Keratinocyte (primary cell): Measurements from ENCODE around the gene CEMIP2. TPM values are rescaled to one million over a fixed set of nuclear protein-coding genes. Genes with fewer than 3 reads are reported as not detected.

ENCODE experiments used
- DNase-seq: peaks from one replicate; pipeline ENCODE4 v3.0.0-alpha.2; 2011; ENCODE audit warnings: low read depth, missing footprints, low spot score
- FAIRE-seq: peaks from 2 replicates; lab custom pipeline; 2011; peaks lifted over from hg19 to GRCh38; lab: Jason Lieb, UNC
- H2AFZ ChIP-seq: 2 replicates; pipeline ENCODE4 v1.6.0; 2012; ENCODE audit warnings: low read length, control low read depth, inconsistent platforms; ENCODE audit not compliant: control insufficient read depth
- H3K27ac ChIP-seq: 2 replicates; pipeline ENCODE4 v1.5.1; 2011; ENCODE audit warnings: low read length; ENCODE audit not compliant: control insufficient read depth, insufficient read depth
- H3K27me3 ChIP-seq: 3 replicates; pipeline ENCODE4 v1.6.0; 2011; ENCODE audit warnings: low read length; ENCODE audit not compliant: control insufficient read depth, insufficient read depth; ENCODE audit errors: extremely low read depth
- H3K36me3 ChIP-seq, 2 experiments: 2 replicates in 1 of 2; 3 replicates in 1 of 2; pipeline ENCODE4 v1.5.1; 2011; ENCODE audit warnings: low read length in 2 of 2, mild to moderate bottlenecking in 1 of 2; ENCODE audit not compliant: control insufficient read depth in 2 of 2, insufficient read depth in 2 of 2; ENCODE audit errors: extremely low read depth in 1 of 2
- H3K4me1 ChIP-seq: 3 replicates; pipeline ENCODE4 v1.5.1; 2011; ENCODE audit warnings: low read length; ENCODE audit not compliant: control insufficient read depth, insufficient read depth; ENCODE audit errors: extremely low read depth
- H3K4me2 ChIP-seq: 3 replicates; pipeline ENCODE4 v1.6.0; 2011; ENCODE audit warnings: low read depth, low read length; ENCODE audit not compliant: control insufficient read depth, insufficient read depth; ENCODE audit errors: extremely low read depth
- H3K4me3 ChIP-seq, 3 experiments: fragments of 200-600 bp in 1 of 3; sonication (generic) in 1 of 3; 2 replicates in 2 of 3; 3 replicates in 1 of 3; pipeline ENCODE4 v1.5.1; 2011 to 2016; ENCODE audit warnings: low read length in 3 of 3, mild to moderate bottlenecking in 3 of 3, control low read depth in 2 of 3, inconsistent platforms in 1 of 3, low read depth in 1 of 3, mixed read lengths in 1 of 3, mixed run types in 1 of 3, moderate library complexity in 1 of 3; ENCODE audit not compliant: control insufficient read depth in 2 of 3, insufficient read depth in 2 of 3; ENCODE audit errors: extremely low read depth in 1 of 3
- H3K79me2 ChIP-seq: 2 replicates; pipeline ENCODE4 v1.6.0; 2012; ENCODE audit warnings: low read length; ENCODE audit not compliant: control insufficient read depth, insufficient read depth
- H3K9ac ChIP-seq: 3 replicates; pipeline ENCODE4 v1.6.0; 2011; ENCODE audit warnings: low read length; ENCODE audit not compliant: control insufficient read depth, insufficient read depth; ENCODE audit errors: extremely low read depth
- H3K9me1 ChIP-seq: 3 replicates; pipeline ENCODE4 v1.6.0; 2011; ENCODE audit warnings: low read length; ENCODE audit not compliant: control insufficient read depth, insufficient read depth; ENCODE audit errors: extremely low read depth
- H3K9me3 ChIP-seq: 2 replicates; pipeline ENCODE4 v1.5.1; 2012; ENCODE audit warnings: low read depth, low read length; ENCODE audit not compliant: control insufficient read depth
- H4K20me1 ChIP-seq: 3 replicates; pipeline ENCODE4 v1.6.0; 2011; ENCODE audit warnings: low read length; ENCODE audit not compliant: control insufficient read depth, insufficient read depth; ENCODE audit errors: extremely low read depth
- CTCF ChIP-seq, 3 experiments: IDR thresholded peaks in 1 of 3; conservative IDR thresholded peaks in 1 of 3; optimal IDR thresholded peaks in 1 of 3; 2 replicates in 2 of 3; 3 replicates in 1 of 3; pipeline versions ENCODE3 to v1.5.1; 2011; ENCODE audit warnings: low read length in 3 of 3, mild to moderate bottlenecking in 3 of 3, moderate library complexity in 2 of 3, control low read depth in 1 of 3, inconsistent platforms in 1 of 3; ENCODE audit not compliant: insufficient read depth in 2 of 3; ENCODE audit errors: extremely low read depth in 1 of 3
- EZH2 ChIP-seq: IDR thresholded peaks from one replicate; pipeline ENCODE4 v1.6.1; 2012; ENCODE audit warnings: inconsistent platforms, mild to moderate bottlenecking, low read length, moderate library complexity
- dilution Hi-C: fragments of 300-500 bp; cut with MboI; formaldehyde crosslinking; loops from one replicate; pipeline ENCODE4 v1.7.0; 2020; ENCODE audit warnings: low sequenced_read_pairs; ENCODE audit not compliant: extremely low pct_ligation_motif_present
- polyA plus RNA-seq, 5 experiments: library from polyadenylated mRNA; depleted of rRNA in 3 of 5; stranded (reverse) in 3 of 5; stranded (forward) in 1 of 5; unstranded in 1 of 5; fragments of >200 nt; gene quantifications; 1 replicate in 1 of 5; 2 replicates in 3 of 5; 3 replicates in 1 of 5; pipeline versions ENCODE4 v1.2.1 to v1.2.3, GENCODE V29; 2011 to 2012; ENCODE audit warnings: missing spikeins in 2 of 5, low read depth in 1 of 5, low replicate concordance in 1 of 5

Gene CEMIP2
- polyA plus RNA-seq, 1 donor (not counting 4 experiments of a cell fraction or from before 2014, with no cell fraction given), result 47.7 TPM

GRCh38 chr9:71669284-71669995, 98.9 kb downstream of the CEMIP2 start:
- no peaks in the 10 kb centered on the region for H3K9me1 ChIP-seq
- DNase-seq, result no peak
- no peaks in the 10 kb centered on the region for H3K27me3 ChIP-seq
- dilution Hi-C loops, result no loop called here
- H3K4me1 ChIP-seq, result no peaks in the 10 kb centered on the region
- H4K20me1 ChIP-seq, result no peaks in the 10 kb centered on the region
- H3K79me2 ChIP-seq, result no peaks in the 10 kb centered on the region
- no peaks in the 10 kb centered on the region for H3K36me3 ChIP-seq
- FAIRE-seq, result no peak
- H3K27ac ChIP-seq, result no peak overlapping the region
- H3K9me3 ChIP-seq, result no peaks in the 10 kb centered on the region
- no peak for TF ChIP-seq CTCF (optimal IDR thresholded peaks at IDR 0.05 in 1 of 3, IDR thresholded peaks at IDR 0.05 in 1 of 3, conservative IDR thresholded peaks at IDR 0.05 in 1 of 3; ENCODE audit: extremely low read depth in 1 of 3, insufficient read depth in 2 of 3, low read length in 3 of 3)
- no peak for TF ChIP-seq EZH2
- H3K9ac ChIP-seq, result no peak overlapping the region
- no peak overlapping the region for H2AFZ ChIP-seq
- no peak overlapping the region for H3K4me3 ChIP-seq
- H3K4me2 ChIP-seq, result no peak overlapping the region

DNA sequence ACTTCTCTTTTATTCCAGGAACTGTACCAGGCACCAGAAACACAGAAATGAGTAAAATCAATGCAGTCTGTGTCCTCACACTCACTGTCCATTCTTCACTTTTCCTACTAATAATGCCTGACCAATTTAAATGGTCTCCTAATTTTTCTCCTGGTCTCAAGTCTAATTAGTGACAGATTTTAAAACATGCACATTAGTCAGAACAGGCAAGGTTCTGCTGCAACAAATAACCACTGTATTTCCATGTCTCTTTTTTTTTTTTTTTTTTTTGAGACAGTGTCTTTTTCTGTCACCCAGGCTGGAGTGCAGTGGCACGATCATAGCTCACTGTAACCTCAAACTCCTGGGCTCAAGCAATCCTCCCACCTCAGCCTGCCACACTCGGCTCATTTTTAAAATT, 99.6 kb downstream of the CEMIP2 start:
- Histone ChIP-seq H4K20me1 (no peaks in the 10 kb centered on the region), H3K27ac (no peak overlapping the region), H3K9me1 (no peaks in the 10 kb centered on the region), H3K4me2 (no peak overlapping the region), H3K9me3 (no peaks in the 10 kb centered on the region), H3K79me2 (no peaks in the 10 kb centered on the region), H3K4me3 (no peak overlapping the region), H3K27me3 (no peaks in the 10 kb centered on the region), H3K9ac (no peak overlapping the region), H3K4me1 (no peaks in the 10 kb centered on the region), H2AFZ (no peak overlapping the region), H3K36me3 (no peaks in the 10 kb centered on the region)
- dilution Hi-C loops, result no loop called here
- no peak for TF ChIP-seq CTCF (optimal IDR thresholded peaks at IDR 0.05 in 1 of 3, IDR thresholded peaks at IDR 0.05 in 1 of 3, conservative IDR thresholded peaks at IDR 0.05 in 1 of 3; ENCODE audit: extremely low read depth in 1 of 3, insufficient read depth in 2 of 3, low read length in 3 of 3)
- no peak for TF ChIP-seq EZH2
- no peak for FAIRE-seq
- DNase-seq, result no peak
